PC-3 (cell line): ENCODE results near the gene DUXB. TPM values are rescaled to one million over a fixed set of nuclear protein-coding genes. Genes with fewer than 3 reads are reported as not detected.

ENCODE experiments used
- ATAC-seq: fragments of 200-7000 bp; cut with Tn5 transposase; 2 replicates; pipeline ENCODE4 v1.9.1; 2020; ENCODE audit warnings: mild to moderate bottlenecking, moderate library complexity
- BruUV-seq: library from RNA; stranded (reverse); fragments of 400-500 nt; replicated peaks from 2 replicates; lab custom pipeline; 2021; lab: Mats Ljungman, UMichigan
- CTCF ChIA-PET: fragments of 300-600 bp; sonication (Branson Sonifier 250); formaldehyde crosslinking; loops from one replicate; lab custom pipeline; 2022; ENCODE audit warnings: antibody characterized with exemption; lab: Charles Lee
- POLR2A ChIA-PET: fragments of 300-600 bp; sonication (Branson Sonifier 250); formaldehyde crosslinking; loops from one replicate; lab custom pipeline; 2022; ENCODE audit warnings: antibody characterized with exemption; ENCODE audit not compliant: unreplicated experiment; lab: Charles Lee
- DNase-seq: peaks from one replicate; pipeline ENCODE4 v3.0.0-alpha.2; 2015
- H2AFZ ChIP-seq: fragments of 300-600 bp; sonication (generic); 2 replicates; pipeline ENCODE4 v1.6.0; 2016; ENCODE audit warnings: antibody characterized with exemption, low read length
- H3F3A ChIP-seq: fragments of 300-600 bp; sonication (generic); one replicate; pipeline ENCODE4 v1.6.0; 2017; ENCODE audit warnings: antibody characterized with exemption, low read length, control low read depth, mild to moderate bottlenecking; ENCODE audit not compliant: unreplicated experiment
- H3K27ac ChIP-seq: fragments of 300-600 bp; sonication (generic); 2 replicates; pipeline ENCODE4 v1.5.1; 2016; ENCODE audit warnings: mild to moderate bottlenecking, low read length
- H3K27me3 ChIP-seq: fragments of 300-600 bp; sonication (generic); 2 replicates; pipeline ENCODE4 v1.6.1; 2016; ENCODE audit warnings: low read length, mixed read lengths
- H3K36me3 ChIP-seq: fragments of 300-600 bp; sonication (generic); 2 replicates; pipeline ENCODE4 v1.6.1; 2016; ENCODE audit warnings: low read depth, mixed run types, low read length, mixed read lengths
- H3K4me1 ChIP-seq: fragments of 300-600 bp; sonication (generic); 2 replicates; pipeline ENCODE4 v1.5.1; 2016; ENCODE audit warnings: low read length; ENCODE audit not compliant: insufficient read depth
- H3K4me2 ChIP-seq: fragments of 300-600 bp; sonication (generic); 2 replicates; pipeline ENCODE4 v1.6.0; 2016; ENCODE audit warnings: low read length
- H3K4me3 ChIP-seq: fragments of 300-600 bp; sonication (generic); 2 replicates; pipeline ENCODE4 v1.5.1; 2016; ENCODE audit warnings: mild to moderate bottlenecking, low read length, mixed read lengths
- H3K79me2 ChIP-seq: fragments of 300-600 bp; sonication (generic); 2 replicates; pipeline ENCODE4 v1.6.1; 2017; ENCODE audit warnings: low read length, mixed read lengths
- H3K9ac ChIP-seq: fragments of 300-600 bp; sonication (generic); 2 replicates; pipeline ENCODE4 v1.6.0; 2016; ENCODE audit warnings: mild to moderate bottlenecking, low read length
- H3K9me2 ChIP-seq: fragments of 300-600 bp; sonication (generic); replicated peaks from 2 replicates; pipeline ENCODE4 v1.6.1; 2016; ENCODE audit warnings: mixed run types, low read length, mixed read lengths
- H3K9me3 ChIP-seq: fragments of 300-600 bp; sonication (generic); 2 replicates; pipeline ENCODE4 v1.6.1; 2016; ENCODE audit warnings: low read length, mixed read lengths
- H4K20me1 ChIP-seq: fragments of 300-600 bp; sonication (generic); 2 replicates; pipeline ENCODE4 v1.6.1; 2016; ENCODE audit warnings: low read length, mixed read lengths
- EZH2 ChIP-seq: fragments of 300-600 bp; sonication (generic); IDR thresholded peaks from one replicate; pipeline ENCODE4 v1.6.1; 2017; ENCODE audit warnings: antibody characterized with exemption, mild to moderate bottlenecking, low read length; ENCODE audit not compliant: unreplicated experiment
- EZH2phosphoT487 ChIP-seq: fragments of 300-600 bp; sonication (generic); IDR thresholded peaks from 2 replicates; pipeline ENCODE4 v1.6.1; 2018; ENCODE audit warnings: mild to moderate bottlenecking, antibody characterized with exemption, low read length, borderline replicate concordance
- intact Hi-C: fragments of 100-400 bp; cut with micrococcal nuclease; formaldehyde crosslinking; loops from 2 replicates; pipeline ENCODE4 v1.9.0; 2023
- total RNA-seq: library from RNA; depleted of rRNA; stranded (reverse); fragments of >200 nt; gene quantifications from 2 replicates; pipeline ENCODE4 v1.2.3, GENCODE V29; 2014
- TF ChIP-seq, protein P1 (sequence below): fragments of 300-600 bp; sonication (generic); conservative IDR thresholded peaks from 2 replicates; pipeline ENCODE4 v1.5.1; 2017; ENCODE audit warnings: antibody characterized with exemption, low read depth, mild to moderate bottlenecking, low read length

Gene DUXB
- total RNA-seq, 1 experiment from 2014 or later: not detected

DNA sequence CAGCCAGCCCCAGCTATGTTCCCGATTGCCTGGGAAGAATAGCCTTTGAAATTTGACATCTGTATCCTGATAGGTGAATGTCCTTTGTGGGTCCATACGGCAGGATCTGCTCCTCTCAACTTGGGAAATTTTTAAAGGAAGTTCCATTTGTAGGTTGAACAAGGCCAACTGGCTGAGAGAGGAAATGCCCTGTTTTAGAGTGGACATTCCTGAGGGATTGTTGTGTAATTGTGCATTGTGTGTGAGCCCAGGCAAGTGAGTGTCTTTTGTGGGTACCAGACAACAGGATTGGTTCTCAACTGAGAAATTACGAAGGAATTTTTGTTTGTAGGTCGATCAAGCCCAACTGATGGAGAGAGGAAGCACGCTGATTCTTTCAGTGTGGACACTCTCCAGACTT, 21.9 kb downstream of the DUXB start:
- H2AFZ ChIP-seq: no peak overlapping the region
- BruUV-seq: no TSS peak
- H3K4me1 ChIP-seq: no peaks in the 10 kb centered on the region
- no peaks in the 10 kb centered on the region for H3K79me2 ChIP-seq
- no peaks in the 10 kb centered on the region for H3K36me3 ChIP-seq
- ChIA-PET POLR2A (no interaction called here), CTCF (no interaction called here)
- H3K9me3 ChIP-seq: no peaks in the 10 kb centered on the region
- intact Hi-C loops: no loop called here
- H4K20me1 ChIP-seq: no peaks in the 10 kb centered on the region
- DNase-seq (no peak), ATAC-seq (no peak)
- TF ChIP-seq EZH2 (no peak), EZH2phosphoT487 (no peak)
- TF ChIP-seq, protein P1, sequence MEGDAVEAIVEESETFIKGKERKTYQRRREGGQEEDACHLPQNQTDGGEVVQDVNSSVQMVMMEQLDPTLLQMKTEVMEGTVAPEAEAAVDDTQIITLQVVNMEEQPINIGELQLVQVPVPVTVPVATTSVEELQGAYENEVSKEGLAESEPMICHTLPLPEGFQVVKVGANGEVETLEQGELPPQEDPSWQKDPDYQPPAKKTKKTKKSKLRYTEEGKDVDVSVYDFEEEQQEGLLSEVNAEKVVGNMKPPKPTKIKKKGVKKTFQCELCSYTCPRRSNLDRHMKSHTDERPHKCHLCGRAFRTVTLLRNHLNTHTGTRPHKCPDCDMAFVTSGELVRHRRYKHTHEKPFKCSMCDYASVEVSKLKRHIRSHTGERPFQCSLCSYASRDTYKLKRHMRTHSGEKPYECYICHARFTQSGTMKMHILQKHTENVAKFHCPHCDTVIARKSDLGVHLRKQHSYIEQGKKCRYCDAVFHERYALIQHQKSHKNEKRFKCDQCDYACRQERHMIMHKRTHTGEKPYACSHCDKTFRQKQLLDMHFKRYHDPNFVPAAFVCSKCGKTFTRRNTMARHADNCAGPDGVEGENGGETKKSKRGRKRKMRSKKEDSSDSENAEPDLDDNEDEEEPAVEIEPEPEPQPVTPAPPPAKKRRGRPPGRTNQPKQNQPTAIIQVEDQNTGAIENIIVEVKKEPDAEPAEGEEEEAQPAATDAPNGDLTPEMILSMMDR: no peak
- H3K27me3 ChIP-seq: no peaks in the 10 kb centered on the region
- H3K4me3 ChIP-seq: no peak overlapping the region
- H3K27ac ChIP-seq: no peak overlapping the region
- H3K4me2 ChIP-seq: no peak overlapping the region
- no peak overlapping the region for H3K9ac ChIP-seq
- no peaks in the 10 kb centered on the region for H3F3A ChIP-seq
- no peaks in the 10 kb centered on the region for H3K9me2 ChIP-seq

DNA sequence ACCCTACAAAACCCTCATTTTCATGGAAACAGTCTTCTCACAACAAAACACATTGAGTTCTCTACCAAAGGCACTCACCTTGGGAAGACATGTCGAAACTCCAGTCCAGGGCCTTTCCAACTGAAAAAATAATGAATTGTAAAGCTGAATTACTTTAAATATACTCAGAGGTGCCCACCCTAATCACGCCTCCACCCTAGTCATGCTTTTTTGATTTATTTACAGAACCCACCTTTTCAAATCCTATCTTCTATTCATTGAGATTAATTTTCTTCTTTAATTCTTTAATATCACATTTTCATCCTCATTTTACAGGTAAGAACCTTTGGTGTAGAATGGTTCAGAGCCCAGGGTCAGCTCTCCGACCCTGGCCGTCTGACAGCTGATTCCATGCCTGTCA, 24.4 kb downstream of the DUXB start, which contains the start of gene CPHXL2:
Gene CPHXL2 (minus strand): TSS at position 101 of the 400 bp plus-strand sequence. CDS start 10 bp downstream, at position 91.
- Histone ChIP-seq H3K36me3 (no peaks in the 10 kb centered on the region), H3K9me3 (no peaks in the 10 kb centered on the region), H3K9ac (no peak within 1 kb of the TSS), H3K27me3 (no peaks in the 10 kb centered on the region), H3F3A (no peaks in the 10 kb centered on the region), H3K9me2 (no peaks in the 10 kb centered on the region), H3K79me2 (no peaks in the 10 kb centered on the region), H3K4me2 (no peak within 1 kb of the TSS), H3K27ac (no peak within 1 kb of the TSS), H2AFZ (no peak within 1 kb of the TSS), H3K4me1 (no peaks in the 10 kb centered on the region), H4K20me1 (no peaks in the 10 kb centered on the region), H3K4me3 (no peak within 1 kb of the TSS)
- TF ChIP-seq, protein P1: no peak
- TF ChIP-seq EZH2: no peak
- TF ChIP-seq EZH2phosphoT487: no peak
- CTCF ChIA-PET: no interaction called here
- DNase-seq (no peak), ATAC-seq (no peak)
- intact Hi-C loops: no loop called here
- no TSS peak for BruUV-seq
- POLR2A ChIA-PET: no interaction called here

DNA sequence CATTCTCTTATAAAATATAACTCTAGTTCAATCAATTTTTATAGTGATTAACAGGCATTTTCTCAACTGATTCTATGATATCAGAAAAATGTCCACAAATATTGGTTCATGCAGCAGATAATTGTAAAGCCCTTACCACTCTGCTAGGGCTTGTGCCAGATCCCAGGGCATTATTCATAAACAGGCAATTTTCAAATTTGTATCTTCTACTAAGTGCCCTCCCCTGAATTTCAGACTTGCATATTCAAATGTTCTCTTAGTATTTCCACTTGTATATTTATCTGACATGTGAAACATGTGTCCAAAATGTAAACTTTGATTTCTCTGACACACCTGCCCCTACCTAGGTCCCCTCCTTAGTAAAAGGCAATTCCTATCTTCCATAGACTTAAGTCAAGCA, 33.8 kb downstream of the DUXB start:
- intact Hi-C loops: no loop called here
- H3K4me3 ChIP-seq: no peak overlapping the region
- H2AFZ ChIP-seq: no peak overlapping the region
- H3K27me3 ChIP-seq: no peaks in the 10 kb centered on the region
- no peaks in the 10 kb centered on the region for H3K9me2 ChIP-seq
- H3K9me3 ChIP-seq: no peaks in the 10 kb centered on the region
- no peak for DNase-seq
- no peak overlapping the region for H3K9ac ChIP-seq
- BruUV-seq: no TSS peak
- H3K4me1 ChIP-seq: no peaks in the 10 kb centered on the region
- TF ChIP-seq, protein P1: no peak
- TF ChIP-seq EZH2 (no peak), EZH2phosphoT487 (no peak)
- H3K27ac ChIP-seq: no peak overlapping the region
- no peaks in the 10 kb centered on the region for H3K79me2 ChIP-seq
- ChIA-PET CTCF (no interaction called here), POLR2A (no interaction called here)
- H3K4me2 ChIP-seq: no peak overlapping the region
- no peaks in the 10 kb centered on the region for H4K20me1 ChIP-seq
- ATAC-seq: no peak
- H3F3A ChIP-seq: no peaks in the 10 kb centered on the region
- no peaks in the 10 kb centered on the region for H3K36me3 ChIP-seq
